Measurements from ENCODE around the gene IRX6.

Gene IRX6

GRCh38 chr16:55308973-55309372 is 15.0 kb upstream of the IRX6 start:
- ATAC-seq (ENCODE audit: insufficient read depth, low read depth) = no peak
- Histone ChIP-seq H3K27me3 (ENCODE audit: insufficient read depth, low read length, poor library complexity) (peaks cover 5% of the 10 kb centered on the region), H3K27ac (ENCODE audit: low read length) (no peak overlapping the region), H3K4me3 (ENCODE audit: low read depth in 1 of 2, low read length in 2 of 2) (no peak overlapping the region), H3K9me3 (ENCODE audit: insufficient read depth, low read length, severe bottlenecking) (no peaks in the 10 kb centered on the region), H2AFZ (ENCODE audit: low read depth, low read length) (no peak overlapping the region), H3K4me1 (ENCODE audit: insufficient read depth, low read length) (no peaks in the 10 kb centered on the region), H3K9ac (ENCODE audit: low read depth, low read length) (no peak overlapping the region), H3K79me2 (ENCODE audit: insufficient read depth, low read length) (no peaks in the 10 kb centered on the region), H4K20me1 (ENCODE audit: insufficient read depth, low read length) (no peaks in the 10 kb centered on the region), H3K4me2 (ENCODE audit: insufficient read depth, low read length) (no peak overlapping the region), H3K36me3 (ENCODE audit: insufficient read depth, low read length) (no peaks in the 10 kb centered on the region)
- TF ChIP-seq EZH2 (IDR thresholded peaks at IDR 0.05; ENCODE audit: borderline replicate concordance, low read depth, low read length, severe bottlenecking) (no peak), CTCF (IDR thresholded peaks at IDR 0.05; ENCODE audit: borderline replicate concordance, extremely low read depth, low read length, poor library complexity, severe bottlenecking) (no peak)
- DNase-seq = no peak

GRCh38 chr16:55322327-55322726 is 1.7 kb upstream of the IRX6 start:
- Histone ChIP-seq H3K4me3 (ENCODE audit: low read depth in 1 of 2, low read length in 2 of 2) (no peak overlapping the region), H3K36me3 (ENCODE audit: insufficient read depth, low read length) (no peaks in the 10 kb centered on the region), H3K4me2 (ENCODE audit: insufficient read depth, low read length) (no peak overlapping the region), H3K27ac (ENCODE audit: low read length) (no peak overlapping the region), H3K9ac (ENCODE audit: low read depth, low read length) (no peak overlapping the region), H4K20me1 (ENCODE audit: insufficient read depth, low read length) (no peaks in the 10 kb centered on the region), H3K27me3 (ENCODE audit: insufficient read depth, low read length, poor library complexity) (peaks cover 16% of the 10 kb centered on the region), H2AFZ (ENCODE audit: low read depth, low read length) (no peak overlapping the region), H3K9me3 (ENCODE audit: insufficient read depth, low read length, severe bottlenecking) (no peaks in the 10 kb centered on the region), H3K4me1 (ENCODE audit: insufficient read depth, low read length) (no peaks in the 10 kb centered on the region), H3K79me2 (ENCODE audit: insufficient read depth, low read length) (no peaks in the 10 kb centered on the region)
- TF ChIP-seq EZH2 (IDR thresholded peaks at IDR 0.05; ENCODE audit: borderline replicate concordance, low read depth, low read length, severe bottlenecking) = no peak
- no peak for TF ChIP-seq CTCF (IDR thresholded peaks at IDR 0.05; ENCODE audit: borderline replicate concordance, extremely low read depth, low read length, poor library complexity, severe bottlenecking)
- no peak for DNase-seq
- ATAC-seq (ENCODE audit: insufficient read depth, low read depth) = no peak

- ATAC-seq (ENCODE audit: insufficient read depth, low read depth) = no peak
- H3K4me1 ChIP-seq (ENCODE audit: insufficient read depth, low read length) = no peaks in the 10 kb centered on the region
- H3K27ac ChIP-seq (ENCODE audit: low read length) = no peak overlapping the region
- no peaks in the 10 kb centered on the region for H4K20me1 ChIP-seq (ENCODE audit: insufficient read depth, low read length)
- no peak overlapping the region for H3K4me3 ChIP-seq (ENCODE audit: low read depth in 1 of 2, low read length in 2 of 2)
- no peak overlapping the region for H3K4me2 ChIP-seq (ENCODE audit: insufficient read depth, low read length)
- no peak overlapping the region for H2AFZ ChIP-seq (ENCODE audit: low read depth, low read length)
- TF ChIP-seq EZH2 (IDR thresholded peaks at IDR 0.05; ENCODE audit: borderline replicate concordance, low read depth, low read length, severe bottlenecking) (no peak), CTCF (IDR thresholded peaks at IDR 0.05; ENCODE audit: borderline replicate concordance, extremely low read depth, low read length, poor library complexity, severe bottlenecking) (no peak)
- H3K9ac ChIP-seq (ENCODE audit: low read depth, low read length) = no peak overlapping the region
- H3K36me3 ChIP-seq (ENCODE audit: insufficient read depth, low read length) = no peaks in the 10 kb centered on the region
- peaks cover 10% of the 10 kb centered on the region for H3K27me3 ChIP-seq (ENCODE audit: insufficient read depth, low read length, poor library complexity)
- no peaks in the 10 kb centered on the region for H3K9me3 ChIP-seq (ENCODE audit: insufficient read depth, low read length, severe bottlenecking)
- H3K79me2 ChIP-seq (ENCODE audit: insufficient read depth, low read length) = no peaks in the 10 kb centered on the region
- no peak for DNase-seq
Measured at GRCh38 chr16:55324285-55325079, 479 bp downstream of the IRX6 start.
